Transverse colon (tissue), 3 donors: ENCODE results near the gene VSX1.

Experiments used
- CTCF ChIP-seq, 5 experiments: fragments of 200-600 bp in 3 of 5; fragments of 450-650 bp in 2 of 5; sonication (generic) in 3 of 5; IDR thresholded peaks; 1 replicate in 2 of 5; 2 replicates in 3 of 5; pipeline ENCODE4 v1.5.1; 2016 to 2017; ENCODE audit warnings: antibody characterized with exemption in 5 of 5, inconsistent platforms in 3 of 5, mild to moderate bottlenecking in 2 of 5, moderate library complexity in 1 of 5
- POLR2A ChIP-seq: fragments of 450-650 bp; IDR thresholded peaks from one replicate; pipeline ENCODE4 v1.6.1; 2016; ENCODE audit warnings: antibody characterized with exemption, mild to moderate bottlenecking, moderate library complexity

GRCh38 chr20:25048519-25048952 is 33.4 kb downstream of the VSX1 start:
- TF ChIP-seq CTCF (IDR thresholded peaks at IDR 0.05), result no peak
- TF ChIP-seq POLR2A, result no peak
